Measurements from ENCODE around the gene PRMT5.
"Not testable (repeated sequence)": the region's sequence is repeated elsewhere in the genome, so short reads cannot be mapped to it uniquely, and the experiment has no call there.

PRMT5 gene

DNA sequence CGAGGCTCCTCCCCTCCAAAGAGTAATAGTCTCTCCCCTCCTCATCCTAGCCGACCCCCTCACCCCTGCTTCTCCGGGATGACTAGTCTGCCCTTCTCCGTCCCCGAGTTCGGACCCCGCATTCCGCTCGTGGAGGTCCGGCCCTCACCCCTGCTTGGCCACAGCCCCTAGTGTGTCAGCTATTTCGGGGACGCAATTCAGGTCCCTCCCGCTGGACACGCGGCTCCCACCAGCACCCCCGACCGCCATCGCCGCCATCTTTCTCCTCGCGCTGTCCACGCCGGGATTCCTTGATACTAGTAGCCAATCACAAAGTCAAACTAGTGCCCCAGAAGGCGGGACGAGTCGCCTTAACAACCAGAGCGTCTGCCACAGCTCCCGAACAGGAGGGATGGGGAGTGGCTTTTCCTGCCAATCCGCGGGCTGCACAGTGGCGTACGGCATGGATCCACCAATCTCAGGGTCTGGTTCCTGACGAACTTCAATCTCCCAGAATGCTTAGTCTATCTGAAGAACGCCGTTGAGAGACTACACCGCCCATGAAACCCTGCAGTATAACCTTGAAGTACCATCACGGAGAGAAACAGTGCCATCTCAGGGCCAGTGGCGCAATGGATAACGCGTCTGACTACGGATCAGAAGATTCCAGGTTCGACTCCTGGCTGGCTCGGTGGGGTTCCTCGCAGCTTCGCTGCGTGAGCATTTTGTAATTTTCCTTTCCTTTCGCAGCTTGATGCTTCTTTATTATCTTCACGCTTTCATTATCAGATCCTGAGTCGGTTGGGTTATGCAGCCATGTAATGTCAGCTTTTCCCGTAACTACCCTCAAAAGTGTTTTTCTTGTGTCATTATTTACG lies at the start of gene PRMT5:
Gene PRMT5, minus strand, starts transcription at position 273 of the 857 bp plus-strand sequence. Its CDS starts 15 bp downstream, at position 258.
- H3K4me3 ChIP-seq (ENCODE audit: low read depth, low read length) = peak within 1 kb of the TSS; percentile 87
- DNase-seq (ENCODE audit: low read depth) = peak; percentile 99

DNA sequence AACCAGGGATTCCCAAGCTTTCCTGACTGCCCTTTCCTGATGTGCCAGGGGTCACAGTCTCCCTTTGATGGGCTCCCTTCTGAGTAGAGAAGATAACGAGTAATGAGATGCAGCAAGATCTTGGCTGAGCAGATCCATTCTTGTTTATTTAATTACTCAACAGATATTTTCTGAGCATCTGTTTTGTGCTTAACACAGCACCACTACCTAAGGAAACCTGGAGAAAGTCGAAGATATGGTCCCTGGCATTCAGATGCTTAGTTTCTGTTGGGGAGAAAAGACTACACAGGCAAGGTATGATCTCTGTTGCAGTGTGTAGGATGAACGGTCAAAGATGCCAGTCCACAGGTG lies 49.3 kb upstream of the PRMT5 start:
- H3K4me3 ChIP-seq (ENCODE audit: low read depth, low read length) = peak overlapping the region; percentile 91
- DNase-seq (ENCODE audit: low read depth) = no peak

DNA sequence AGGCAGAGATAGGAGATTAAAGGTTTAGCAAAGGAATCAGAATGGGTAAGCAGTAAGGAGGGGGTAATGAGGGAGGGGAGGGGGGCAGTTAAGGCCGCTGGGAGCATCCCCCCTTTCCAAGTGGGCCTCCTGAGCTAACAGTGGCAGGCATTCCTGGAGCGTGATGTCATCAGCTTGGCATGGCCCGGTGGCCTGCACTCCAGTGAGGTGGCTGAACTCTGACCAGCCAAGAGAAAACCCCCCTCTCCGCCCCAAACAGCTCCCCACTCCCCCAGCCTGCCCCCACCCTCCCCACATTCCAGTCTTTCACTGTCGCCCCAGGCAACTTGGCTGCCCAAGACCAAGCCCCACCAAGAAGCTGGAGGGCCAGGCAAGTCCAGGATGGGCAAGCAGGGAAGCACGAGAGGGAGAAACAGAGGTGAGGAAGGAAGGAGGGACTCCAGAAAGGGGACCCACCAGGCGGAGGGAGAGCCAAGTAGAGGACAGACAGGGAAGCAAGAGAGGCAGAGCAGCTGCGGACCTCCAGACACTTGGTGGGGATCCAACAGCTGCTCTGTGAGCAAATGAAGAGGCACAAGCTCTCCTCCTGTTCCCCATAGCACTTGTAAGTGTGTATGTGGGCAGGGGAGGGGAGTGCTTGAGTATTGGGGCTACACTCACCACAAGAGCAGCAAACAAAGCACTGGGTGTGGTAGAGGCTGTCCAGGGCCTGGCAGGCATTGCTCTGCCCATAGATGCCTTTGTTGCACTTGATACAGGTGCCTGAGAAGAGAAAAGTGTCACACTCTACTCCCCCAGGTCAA lies 48.7 kb upstream of the PRMT5 start:
- no peak for DNase-seq (ENCODE audit: low read depth)
- H3K4me3 ChIP-seq (ENCODE audit: low read depth, low read length) = peak overlapping the region; percentile 12

DNA sequence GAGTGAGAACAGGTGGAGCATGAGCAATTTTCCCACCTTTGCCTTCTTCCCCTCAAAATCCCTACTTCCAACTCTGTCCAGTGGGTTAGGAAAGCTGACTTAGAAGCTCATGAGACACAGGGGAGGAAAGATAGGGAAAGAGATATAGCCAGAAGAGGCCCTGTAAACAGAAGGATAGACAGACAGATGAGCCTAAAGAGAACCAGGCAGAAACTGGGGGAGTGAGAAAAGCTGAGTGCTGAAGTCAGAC lies 48.2 kb upstream of the PRMT5 start:
- peak overlapping the region; percentile 15 for H3K4me3 ChIP-seq (ENCODE audit: low read depth, low read length)
- no peak for DNase-seq (ENCODE audit: low read depth)

DNA sequence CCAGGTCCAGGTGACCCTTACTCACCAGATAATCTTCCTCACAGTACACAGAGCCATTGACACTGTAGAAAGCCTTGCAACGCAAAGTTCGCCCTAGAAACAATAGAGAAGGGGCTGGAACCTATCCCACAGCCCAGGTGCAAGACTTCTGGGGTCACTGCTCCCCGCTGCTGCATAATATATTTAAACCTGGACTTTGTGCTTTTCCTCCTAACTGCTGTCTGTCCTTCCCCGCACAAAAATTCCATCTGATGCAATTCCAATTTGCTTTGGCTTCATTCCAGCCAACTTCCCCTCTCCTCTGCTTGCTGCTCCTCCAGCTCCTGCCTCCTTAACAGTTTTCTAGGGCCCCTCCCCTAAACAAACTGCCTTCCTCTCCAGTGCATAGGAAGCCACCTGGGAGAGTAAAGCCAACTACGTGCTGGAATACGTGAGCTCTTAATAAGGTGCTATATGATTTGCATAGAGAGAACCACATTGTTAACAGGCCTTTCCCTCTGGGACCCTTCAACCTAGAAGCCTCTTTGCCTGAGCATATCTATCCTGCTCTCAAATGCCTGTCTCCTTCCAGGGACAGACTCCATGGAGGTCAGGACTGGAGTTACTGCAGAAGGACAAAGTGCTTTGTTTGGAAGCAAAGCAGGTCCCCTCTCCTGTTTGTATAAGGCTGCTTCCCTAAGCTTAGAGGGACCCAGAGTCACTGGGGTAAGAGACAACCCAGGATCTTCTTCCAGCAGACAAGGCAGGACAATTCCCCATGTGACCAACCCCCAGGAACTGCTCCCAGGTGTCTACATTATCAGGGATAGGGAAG lies 47.7 kb upstream of the PRMT5 start:
- DNase-seq (ENCODE audit: low read depth) = no peak
- peak overlapping the region; percentile 15 for H3K4me3 ChIP-seq (ENCODE audit: low read depth, low read length)

DNA sequence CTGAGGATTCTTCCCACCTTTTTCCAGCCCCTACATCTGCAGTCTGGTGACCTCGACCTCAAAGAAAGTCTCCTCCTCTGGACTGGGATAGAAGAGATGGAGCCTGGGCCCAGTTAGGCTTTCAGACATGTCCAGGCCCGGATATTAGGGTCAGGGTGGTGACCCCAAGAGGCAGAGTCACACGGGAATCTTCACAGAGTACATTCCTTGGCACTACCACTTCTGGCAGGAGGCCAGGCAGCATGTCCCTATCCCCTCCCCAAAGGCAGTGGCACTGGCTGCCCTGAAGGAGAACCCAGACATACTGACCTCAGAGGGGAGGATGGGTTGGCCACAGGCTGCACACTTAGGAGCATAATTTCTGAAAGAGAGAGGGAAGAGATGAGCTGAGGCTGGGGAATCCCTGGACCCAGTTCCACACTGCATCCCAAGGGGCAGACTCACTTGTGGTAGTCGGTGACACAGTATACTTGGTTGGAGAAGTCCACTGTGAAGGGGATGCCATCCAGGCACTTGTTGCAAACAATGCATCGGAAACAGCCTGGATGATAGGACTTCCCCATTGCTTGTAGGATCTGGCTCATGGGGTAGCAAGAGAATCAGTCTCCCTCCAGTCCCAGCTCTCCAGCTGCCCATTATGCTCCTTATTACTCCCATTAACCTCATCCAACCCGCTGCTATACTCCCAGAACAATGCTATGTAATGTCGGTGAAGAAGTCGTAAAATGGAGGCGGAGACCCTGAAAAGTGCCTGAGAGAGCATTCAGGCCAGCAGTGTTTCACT lies 45.5 kb upstream of the PRMT5 start:
- DNase-seq (ENCODE audit: low read depth) = no peak
- no peak overlapping the region for H3K4me3 ChIP-seq (ENCODE audit: low read depth, low read length)

DNA sequence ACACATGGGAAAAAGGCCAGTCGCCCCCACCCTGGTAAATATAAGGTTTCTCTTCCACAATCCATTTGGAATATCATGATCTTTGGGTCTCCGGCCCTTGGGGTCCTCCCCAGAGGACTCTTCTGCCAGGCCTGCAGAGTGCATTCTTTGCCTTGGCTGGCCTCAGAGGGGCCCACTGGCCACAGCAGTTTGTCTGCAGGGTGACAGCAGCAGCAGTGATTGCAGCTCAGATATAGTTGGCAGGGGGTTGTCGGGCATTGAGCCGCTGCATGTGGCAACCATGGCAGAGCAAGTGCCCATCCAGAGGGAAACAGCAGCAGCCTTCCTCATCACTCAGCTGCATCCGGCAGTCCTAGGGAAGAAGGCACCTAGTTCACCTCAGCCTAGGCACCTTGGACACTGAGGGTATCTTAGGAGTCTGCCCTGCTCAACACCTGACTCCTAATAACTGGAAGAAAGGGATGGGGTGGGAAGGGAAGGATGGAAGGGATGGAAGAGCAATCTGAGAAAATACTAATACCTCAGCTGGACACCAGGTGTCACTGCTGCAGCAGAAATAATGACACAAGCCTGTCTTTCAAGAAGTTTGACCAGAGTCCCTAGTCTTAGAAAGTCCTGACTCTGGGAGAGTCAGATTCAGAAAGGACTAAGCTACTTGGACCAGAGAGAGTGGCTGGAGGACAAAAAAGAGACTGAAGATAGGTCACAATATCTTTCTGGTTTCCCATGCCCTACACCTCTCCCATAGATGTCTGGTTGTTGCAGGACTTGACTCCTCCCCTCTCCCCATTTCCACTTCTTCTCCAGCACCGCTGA lies 44.2 kb upstream of the PRMT5 start:
- no peak for DNase-seq (ENCODE audit: low read depth)
- H3K4me3 ChIP-seq (ENCODE audit: low read depth, low read length) = no peak overlapping the region

DNA sequence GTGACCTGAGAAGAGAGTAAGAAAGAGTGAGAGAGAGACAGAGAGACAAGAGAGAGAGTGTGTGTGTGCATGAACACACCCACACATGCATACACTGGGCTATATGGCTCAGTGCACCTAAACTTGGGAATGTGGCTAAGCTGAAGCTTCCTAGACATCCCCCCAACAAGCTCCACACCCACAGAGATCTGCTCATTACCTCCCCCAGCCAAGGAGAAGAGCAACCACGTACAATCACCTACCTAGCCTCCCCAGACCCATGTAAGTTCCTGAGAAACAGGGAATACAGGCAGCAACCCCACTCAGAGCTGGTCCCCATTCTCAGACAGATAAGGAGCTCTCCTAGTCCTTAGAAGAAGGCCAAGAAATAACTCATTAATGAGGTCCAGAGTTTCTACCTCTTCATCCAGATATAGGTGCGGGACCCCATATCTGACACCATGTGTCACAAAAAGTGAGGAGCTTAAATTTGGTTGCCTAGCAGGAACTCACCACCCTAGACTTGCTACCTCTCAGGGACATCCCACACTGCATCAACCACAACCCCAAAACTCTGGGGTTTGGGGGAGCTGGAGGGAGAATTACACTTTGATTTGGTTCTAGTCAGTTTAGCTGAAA lies 43.2 kb upstream of the PRMT5 start:
- no peak overlapping the region for H3K4me3 ChIP-seq (ENCODE audit: low read depth, low read length)

DNA sequence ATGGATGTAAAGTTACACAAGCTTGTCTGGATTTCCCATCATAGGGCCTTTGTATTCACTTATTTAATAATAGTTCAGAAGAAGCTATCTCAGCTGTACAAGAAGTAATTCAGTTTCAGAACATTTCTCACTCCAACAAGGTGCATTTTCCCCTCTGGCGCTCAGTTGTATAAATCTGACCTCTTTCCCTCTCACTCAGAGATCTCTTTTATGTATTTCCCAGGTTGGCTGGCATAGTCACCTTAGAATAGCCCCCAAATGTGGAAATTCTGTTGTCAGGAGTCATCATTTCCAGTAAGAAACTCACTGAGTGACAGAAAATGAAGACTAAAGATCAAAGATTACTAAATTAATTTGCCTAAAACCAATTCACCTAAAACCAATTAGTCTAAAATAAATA lies 42.0 kb upstream of the PRMT5 start:
- no peak overlapping the region for H3K4me3 ChIP-seq (ENCODE audit: low read depth, low read length)
- DNase-seq (ENCODE audit: low read depth) = no peak

More for the DNA sequence above, 43.2 kb upstream of the PRMT5 start:
- no peak for DNase-seq (ENCODE audit: low read depth)

DNA sequence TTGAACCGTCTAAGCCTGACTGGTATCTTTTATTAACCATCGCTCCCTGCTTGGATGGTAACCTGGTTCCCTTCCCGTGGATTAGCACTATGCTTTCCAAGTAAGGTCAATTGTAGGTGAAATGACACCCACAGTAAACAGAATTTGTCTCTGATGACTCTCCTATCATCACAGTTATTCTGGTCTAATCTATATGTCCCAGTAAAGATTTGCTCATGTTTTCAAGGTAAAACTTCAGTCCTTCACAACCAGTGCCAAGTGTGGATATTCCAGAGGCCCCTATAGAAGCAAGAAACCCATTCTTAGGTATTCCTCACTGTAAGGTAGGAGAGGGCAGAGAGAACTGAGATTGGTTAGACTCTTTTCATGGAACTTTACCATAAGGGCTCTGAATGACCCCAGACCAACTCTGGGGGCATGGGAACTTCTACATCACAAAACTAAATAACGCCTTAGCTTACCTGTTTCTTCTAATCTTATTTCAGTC lies 37.6 kb upstream of the PRMT5 start:
- H3K4me3 ChIP-seq (ENCODE audit: low read depth, low read length) = no peak overlapping the region
- DNase-seq (ENCODE audit: low read depth) = no peak

DNA sequence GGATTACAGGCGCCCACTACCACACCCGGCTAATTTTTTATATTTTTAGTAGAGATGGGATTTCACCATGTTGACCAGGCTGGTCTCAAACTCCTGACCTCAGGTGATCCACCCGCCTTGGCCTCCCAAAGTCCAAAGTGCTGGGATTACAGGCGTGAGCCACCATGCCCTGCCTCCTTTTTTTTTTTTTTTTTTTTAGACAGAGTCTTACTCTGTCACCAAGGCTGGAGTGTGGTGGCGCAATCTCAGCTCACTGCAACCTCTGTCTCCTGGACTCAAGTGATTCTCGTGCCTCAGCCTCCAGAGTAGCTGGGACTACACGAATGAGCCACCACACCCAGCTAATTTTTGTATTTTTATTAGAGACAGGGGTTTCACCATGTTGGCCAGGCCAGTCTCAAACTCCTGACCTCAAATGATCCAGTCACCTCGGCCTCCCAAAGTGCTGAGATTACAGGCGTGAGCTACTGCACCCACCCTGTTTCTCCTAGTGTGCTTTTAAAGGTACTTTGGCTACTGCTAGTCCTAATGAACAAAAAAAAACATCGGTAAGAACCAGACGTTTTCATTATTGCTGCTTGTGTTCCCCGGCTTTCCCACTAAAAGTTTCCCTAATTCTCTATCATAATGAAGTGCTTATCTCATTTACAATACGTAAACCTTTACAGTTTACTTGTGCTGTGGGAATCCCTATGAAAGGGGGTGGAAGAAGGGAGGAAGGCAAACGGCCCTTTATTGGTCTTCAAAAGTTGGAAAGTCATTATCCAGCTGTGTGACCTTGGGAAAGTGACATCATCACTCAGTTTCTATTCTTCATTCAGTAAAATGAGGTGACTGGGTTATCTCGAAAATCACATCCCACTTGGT lies 37.0 kb upstream of the PRMT5 start:
- DNase-seq (ENCODE audit: low read depth); H3K4me3 ChIP-seq (ENCODE audit: low read depth, low read length): not testable (repeated sequence)

DNA sequence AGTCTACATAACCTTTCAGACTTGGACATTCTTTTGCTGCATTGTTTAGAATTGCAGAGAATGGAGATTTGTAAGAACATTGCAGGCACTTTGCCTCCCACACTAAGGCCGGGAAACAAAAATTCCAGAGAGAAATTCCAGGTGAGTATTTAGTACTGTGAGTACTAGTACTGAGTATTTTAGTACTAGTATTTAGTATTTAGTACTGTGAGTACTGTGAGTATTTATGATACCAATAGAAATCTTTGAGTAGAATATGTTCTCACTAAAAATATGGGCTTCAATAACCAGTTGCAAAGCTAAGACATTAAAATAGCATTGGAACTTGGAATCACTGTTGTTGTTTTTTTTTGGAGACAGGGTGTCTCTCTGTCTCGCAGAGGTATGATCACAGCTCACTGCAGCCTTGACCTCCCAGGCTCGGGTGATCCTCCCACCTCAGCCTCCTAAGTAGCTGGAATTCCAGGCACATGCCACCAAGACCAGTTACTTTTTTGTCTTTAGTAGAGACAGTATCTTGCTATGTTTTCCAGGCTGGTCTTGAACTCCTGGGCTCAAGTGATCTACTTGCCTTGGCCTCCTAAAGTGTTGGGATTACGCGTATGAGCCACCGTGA lies 33.0 kb upstream of the PRMT5 start:
- DNase-seq (ENCODE audit: low read depth) = no peak
- H3K4me3 ChIP-seq (ENCODE audit: low read depth, low read length) = no peak overlapping the region

DNA sequence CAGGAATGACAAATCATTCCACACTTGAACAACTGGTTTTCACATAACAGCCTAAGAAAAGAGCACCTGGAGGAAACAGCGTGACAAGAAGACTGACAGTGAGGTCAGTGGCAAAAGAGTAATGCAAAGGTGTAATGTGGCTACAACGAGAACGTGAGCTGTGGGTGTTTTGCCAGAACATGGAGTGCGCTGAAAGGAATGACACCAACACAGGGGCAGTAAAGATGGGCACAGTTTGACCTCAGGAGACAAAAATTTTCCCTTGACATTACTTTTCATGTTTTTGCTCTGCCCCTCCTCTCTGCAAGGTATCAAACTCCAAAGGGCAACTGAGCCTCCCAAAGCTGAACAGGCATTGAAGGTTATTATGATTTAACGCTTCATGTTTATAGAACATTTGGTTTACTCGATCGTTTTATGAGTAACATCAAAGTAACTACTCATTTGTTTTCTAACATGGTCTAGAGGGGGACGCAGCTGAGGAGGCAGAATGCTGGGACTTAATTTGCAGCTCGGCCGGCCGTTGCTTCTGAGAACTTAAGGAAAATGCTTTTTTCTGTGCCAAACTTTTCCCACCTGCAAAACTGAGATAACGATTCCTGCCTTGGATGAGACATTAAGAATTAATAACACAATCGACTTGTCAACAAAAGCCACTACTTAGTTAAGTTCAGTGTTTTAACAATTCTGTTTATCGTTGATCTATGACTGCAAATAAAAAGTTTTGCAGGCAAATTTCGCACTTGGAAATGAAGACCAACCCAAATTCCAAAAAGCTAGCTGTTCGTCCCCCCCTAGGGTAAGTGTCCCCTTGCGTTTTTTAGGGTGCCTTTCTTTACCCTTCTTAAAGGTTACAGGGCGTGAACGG lies 26.8 kb upstream of the PRMT5 start:
- H3K4me3 ChIP-seq (ENCODE audit: low read depth, low read length) = peak overlapping the region; percentile 70
- DNase-seq (ENCODE audit: low read depth) = no peak

DNA sequence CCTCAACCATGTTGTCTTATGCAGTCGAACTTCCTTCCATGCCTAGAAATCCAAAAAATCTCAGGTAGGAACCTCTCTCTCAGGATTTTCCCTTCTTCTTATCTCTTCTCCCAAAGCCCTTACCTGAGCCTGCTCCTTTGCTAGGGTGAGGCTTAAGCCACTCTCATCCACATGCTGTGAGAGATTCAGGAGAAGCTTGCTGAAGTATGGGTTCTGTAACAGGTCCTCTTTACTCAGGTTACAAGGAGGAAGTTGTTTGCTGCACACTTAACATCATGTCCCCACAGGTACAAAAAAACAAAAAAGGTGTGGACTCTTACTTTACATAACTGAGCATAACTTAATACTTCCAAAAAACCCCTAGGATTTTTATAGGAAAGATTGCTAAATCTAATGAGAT lies 23.2 kb upstream of the PRMT5 start:
- H3K4me3 ChIP-seq (ENCODE audit: low read depth, low read length) = no peak overlapping the region
- DNase-seq (ENCODE audit: low read depth) = no peak

DNA sequence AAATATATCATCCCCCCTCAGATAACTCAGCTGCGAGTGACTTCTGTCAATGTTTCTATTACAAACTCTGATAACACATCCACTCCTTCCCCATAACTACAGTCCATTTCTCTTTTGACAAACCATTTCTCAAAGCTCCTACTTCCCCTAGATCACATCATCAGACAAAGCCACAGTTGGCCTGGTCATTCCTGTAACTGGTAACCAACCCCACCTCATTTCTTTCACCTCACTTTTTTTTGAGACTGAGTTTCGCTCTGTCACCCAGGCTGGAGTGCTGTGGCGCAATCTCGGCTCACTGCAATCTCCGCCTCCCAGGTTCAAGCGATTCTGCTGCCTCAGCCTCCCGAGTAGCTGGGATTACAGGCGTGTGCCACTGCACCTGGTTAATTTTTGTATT lies 22.6 kb upstream of the PRMT5 start:
- DNase-seq (ENCODE audit: low read depth); H3K4me3 ChIP-seq (ENCODE audit: low read depth, low read length): not testable (repeated sequence)

DNA sequence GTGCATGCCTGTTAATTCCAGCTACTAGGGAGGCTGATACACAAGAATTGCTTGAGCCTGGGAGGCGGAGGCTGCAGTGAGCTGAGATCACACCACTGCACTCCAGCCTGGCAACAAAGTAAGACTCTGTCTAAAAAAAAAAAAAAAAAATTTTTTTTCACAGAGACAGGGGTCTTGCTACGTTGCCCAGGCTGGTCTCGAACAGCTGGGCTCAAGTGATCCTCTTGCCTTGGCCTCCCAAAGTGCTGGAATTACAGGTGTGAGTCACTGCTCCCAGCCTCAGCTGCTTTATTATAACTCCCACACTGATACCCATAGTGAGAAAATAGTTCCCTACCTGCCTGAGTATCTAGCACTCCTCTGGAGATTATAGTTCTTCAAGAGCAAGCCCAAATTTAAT lies 16.5 kb upstream of the PRMT5 start:
- no peak overlapping the region for H3K4me3 ChIP-seq (ENCODE audit: low read depth, low read length)
- no peak for DNase-seq (ENCODE audit: low read depth)

Measured in skeletal muscle cell (primary cell).